IMR-90 (cell line): ENCODE results near the gene CFAP45. TPM values are rescaled to one million over a fixed set of nuclear protein-coding genes. Genes with fewer than 3 reads are reported as not detected.

Experiments
- ATAC-seq: fragments of 200-7000 bp; cut with Tn5 transposase; 2 replicates; pipeline ENCODE4 v1.9.1; 2020; ENCODE audit warnings: low read depth, mild to moderate bottlenecking, moderate library complexity
- BruUV-seq: library from RNA; stranded (reverse); fragments of 400-500 nt; replicated peaks from 2 replicates; lab custom pipeline; 2021; lab: Mats Ljungman, UMichigan
- CTCF ChIA-PET: fragments of 300-600 bp; formaldehyde crosslinking; extraction: SDS; loops from one replicate; lab custom pipeline; 2021; ENCODE audit warnings: antibody characterized with exemption; lab: Yijun Ruan, JAX
- POLR2A ChIA-PET: fragments of 300-600 bp; sonication (Branson Sonifier 250); formaldehyde crosslinking; loops from one replicate; lab custom pipeline; 2022; ENCODE audit warnings: antibody characterized with exemption; ENCODE audit not compliant: unreplicated experiment; lab: Charles Lee
- DNase-seq: peaks from one replicate; pipeline ENCODE4 v3.0.0; 2013
- H2AFZ ChIP-seq: replicated peaks from 2 replicates; pipeline ENCODE3; 2013; ENCODE audit warnings: low read length, mild to moderate bottlenecking; ENCODE audit not compliant: poor library complexity
- H2AK5ac ChIP-seq: 2 replicates; pipeline ENCODE4 v1.6.1; 2013; ENCODE audit warnings: low read depth, low read length, inconsistent platforms
- H2AK9ac ChIP-seq: replicated peaks from 2 replicates; pipeline ENCODE3; 2013; ENCODE audit warnings: mild to moderate bottlenecking, low read depth, low read length, moderate library complexity; ENCODE audit not compliant: poor library complexity
- H2BK120ac ChIP-seq: 2 replicates; pipeline ENCODE4 v1.6.1; 2013; ENCODE audit warnings: low read depth, low read length, inconsistent platforms
- H2BK15ac ChIP-seq: 3 replicates; pipeline ENCODE4 v1.6.1; 2013; ENCODE audit warnings: low read depth, low read length, inconsistent platforms
- H2BK20ac ChIP-seq: 2 replicates; pipeline ENCODE4 v1.6.1; 2013; ENCODE audit warnings: low read depth, mild to moderate bottlenecking, inconsistent platforms, low read length, moderate library complexity
- H2BK5ac ChIP-seq: 2 replicates; pipeline ENCODE4 v1.6.1; 2013; ENCODE audit warnings: mild to moderate bottlenecking, low read depth, low read length, inconsistent platforms; ENCODE audit not compliant: poor library complexity, severe bottlenecking
- H3K14ac ChIP-seq: replicated peaks from 2 replicates; pipeline ENCODE4 v1.6.1; 2013; ENCODE audit warnings: low read depth, low read length, inconsistent platforms
- H3K18ac ChIP-seq: 2 replicates; pipeline ENCODE4 v1.6.1; 2013; ENCODE audit warnings: low read depth, low read length, control low read depth
- H3K23ac ChIP-seq: 2 replicates; pipeline ENCODE4 v1.6.1; 2013; ENCODE audit warnings: low read depth, low read length, inconsistent platforms
- H3K27ac ChIP-seq: 2 replicates; pipeline ENCODE4 v1.5.1; 2013; ENCODE audit warnings: mild to moderate bottlenecking, control low read depth, low read length; ENCODE audit not compliant: insufficient read depth
- H3K27me3 ChIP-seq: 2 replicates; pipeline ENCODE4 v1.6.1; 2013; ENCODE audit warnings: low read length; ENCODE audit not compliant: control insufficient read depth, insufficient read depth
- H3K36me3 ChIP-seq: 2 replicates; pipeline ENCODE4 v1.6.1; 2013; ENCODE audit warnings: low read length, mixed read lengths; ENCODE audit not compliant: control insufficient read depth, insufficient read depth
- H3K4ac ChIP-seq: 2 replicates; pipeline ENCODE4 v1.6.1; 2013; ENCODE audit warnings: low read depth, low read length, inconsistent platforms
- H3K4me1 ChIP-seq: 2 replicates; pipeline ENCODE4 v1.6.1; 2013; ENCODE audit warnings: low read length, mixed read lengths; ENCODE audit not compliant: control insufficient read depth, insufficient read depth
- H3K4me2 ChIP-seq: 2 replicates; pipeline ENCODE4 v1.6.1; 2013; ENCODE audit warnings: low read depth, mild to moderate bottlenecking, control low read depth, low read length, moderate library complexity
- H3K4me3 ChIP-seq: 2 replicates; pipeline ENCODE4 v1.5.1; 2013; ENCODE audit warnings: low read depth, mild to moderate bottlenecking, control low read depth, low read length, moderate library complexity; ENCODE audit not compliant: insufficient read depth
- H3K56ac ChIP-seq: 2 replicates; pipeline ENCODE4 v1.6.1; 2013; ENCODE audit warnings: low read length, inconsistent platforms; ENCODE audit not compliant: insufficient read depth; ENCODE audit errors: extremely low read depth
- H3K79me1 ChIP-seq, 2 experiments: 2 replicates each; pipeline ENCODE4 v1.6.1; 2013; ENCODE audit warnings: low read length in 2 of 2, inconsistent platforms in 1 of 2, low read depth in 1 of 2
- H3K9ac ChIP-seq: 2 replicates; pipeline ENCODE4 v1.6.1; 2013; ENCODE audit warnings: low read depth, low read length, control low read depth
- H3K9me1 ChIP-seq: 2 replicates; pipeline ENCODE4 v1.6.1; 2013; ENCODE audit warnings: low read length, inconsistent platforms; ENCODE audit not compliant: insufficient read depth
- H3K9me3 ChIP-seq: 2 replicates; pipeline ENCODE4 v1.6.1; 2013; ENCODE audit warnings: low read length; ENCODE audit not compliant: control insufficient read depth, insufficient read depth
- H4K20me1 ChIP-seq: 2 replicates; pipeline ENCODE4 v1.6.1; 2013; ENCODE audit warnings: low read length, inconsistent platforms; ENCODE audit not compliant: insufficient read depth
- H4K5ac ChIP-seq: 2 replicates; pipeline ENCODE4 v1.6.1; 2013; ENCODE audit warnings: mild to moderate bottlenecking, low read depth, low read length, control low read depth
- H4K8ac ChIP-seq, 2 experiments: 2 replicates each; pipeline ENCODE4 v1.6.1; 2013; ENCODE audit warnings: low read depth in 2 of 2, low read length in 2 of 2, control low read depth in 1 of 2, inconsistent platforms in 1 of 2
- H4K91ac ChIP-seq: 2 replicates; pipeline ENCODE4 v1.6.1; 2013; ENCODE audit warnings: low read depth, low read length, inconsistent platforms; ENCODE audit not compliant: insufficient read depth
- BHLHE40 ChIP-seq: fragments of 150-350 bp; IDR thresholded peaks from 2 replicates; pipeline ENCODE4 v1.6.1; 2016; ENCODE audit warnings: mild to moderate bottlenecking, low read depth, low read length
- CHD1 ChIP-seq: IDR thresholded peaks from 2 replicates; pipeline ENCODE4 v1.6.1; 2012; ENCODE audit warnings: low read depth, low read length, improper control_type of control experiment
- CTCF ChIP-seq: conservative IDR thresholded peaks from 2 replicates; pipeline ENCODE4 v1.5.1; 2012; ENCODE audit warnings: mild to moderate bottlenecking, low read depth, low read length, improper control_type of control experiment
- ELK1 ChIP-seq: fragments of 150-350 bp; IDR thresholded peaks from 2 replicates; pipeline ENCODE4 v1.6.1; 2016; ENCODE audit warnings: low read depth, mild to moderate bottlenecking, low read length, moderate library complexity, borderline replicate concordance
- MAFK ChIP-seq: IDR thresholded peaks from 2 replicates; pipeline ENCODE4 v1.6.1; 2012; ENCODE audit warnings: low read depth, low read length, improper control_type of control experiment
- NFE2L2 ChIP-seq: fragments of 150-350 bp; IDR thresholded peaks from 2 replicates; pipeline ENCODE4 v1.6.1; 2016; ENCODE audit warnings: low read depth, mild to moderate bottlenecking, low read length
- POLR2A ChIP-seq: IDR thresholded peaks from 2 replicates; pipeline ENCODE4 v1.6.1; 2012; ENCODE audit warnings: mild to moderate bottlenecking, low read depth, low read length
- RCOR1 ChIP-seq: IDR thresholded peaks from 2 replicates; pipeline ENCODE4 v1.6.1; 2012; ENCODE audit warnings: mild to moderate bottlenecking, low read length, improper control_type of control experiment; ENCODE audit not compliant: insufficient replicate concordance
- RFX5 ChIP-seq: IDR thresholded peaks from 2 replicates; pipeline ENCODE4 v1.8.0; 2012; ENCODE audit warnings: low read depth, mild to moderate bottlenecking, low read length, moderate library complexity
- SMC3 ChIP-seq: fragments of 150-350 bp; IDR thresholded peaks from 2 replicates; pipeline ENCODE4 v1.6.1; 2016; ENCODE audit warnings: low read depth, mild to moderate bottlenecking, antibody characterized with exemption, low read length, moderate library complexity
- USF2 ChIP-seq: fragments of 150-350 bp; IDR thresholded peaks from 2 replicates; pipeline ENCODE4 v1.6.1; 2017; ENCODE audit warnings: mild to moderate bottlenecking, antibody characterized with exemption, low read length, low read depth
- WGBS, 2 experiments: methylation state at CpG; one replicate each; pipeline versions ENCODE4 v1.1.5 to v1.1.7; 2013; ENCODE audit warnings: missing lambda C conversion rate in 2 of 2; ENCODE audit not compliant: insufficient read length in 1 of 2; ENCODE audit errors: extremely low coverage in 2 of 2; 5-methylcytosine and 5-hydroxymethylcytosine counted together
- dilution Hi-C: fragments of 300-500 bp; cut with HindIII; formaldehyde crosslinking; loops from one replicate; pipeline ENCODE4 v1.14.3; 2018; ENCODE audit warnings: low sequenced_read_pairs; ENCODE audit not compliant: unreplicated experiment
- in situ Hi-C: fragments of 300-500 bp; cut with MboI; formaldehyde crosslinking; loops from 3 replicates; pipeline ENCODE4 v1.14.3; 2019; ENCODE audit warnings: low sequenced_read_pairs, inconsistent platforms, mixed read lengths
- intact Hi-C: fragments of 100-400 bp; cut with micrococcal nuclease; formaldehyde crosslinking; loops from 2 replicates; pipeline ENCODE4 v1.10.0; 2022
- polyA plus RNA-seq, 3 experiments: library from polyadenylated mRNA; depleted of rRNA; stranded (reverse); fragments of >200 nt; gene quantifications; 2 replicates each; pipeline ENCODE4 v1.2.3, GENCODE V29; 2012; ENCODE audit warnings: low replicate concordance in 1 of 3
- total RNA-seq: library from RNA; depleted of rRNA; stranded (reverse); fragments of >200 nt; gene quantifications from 2 replicates; pipeline ENCODE4 v1.2.3, GENCODE V29; 2012

CFAP45 gene
- total and polyA plus RNA-seq, 2 of the 4 experiments (the other 2 are of a cell fraction): 0.51 to 0.72 TPM

DNA sequence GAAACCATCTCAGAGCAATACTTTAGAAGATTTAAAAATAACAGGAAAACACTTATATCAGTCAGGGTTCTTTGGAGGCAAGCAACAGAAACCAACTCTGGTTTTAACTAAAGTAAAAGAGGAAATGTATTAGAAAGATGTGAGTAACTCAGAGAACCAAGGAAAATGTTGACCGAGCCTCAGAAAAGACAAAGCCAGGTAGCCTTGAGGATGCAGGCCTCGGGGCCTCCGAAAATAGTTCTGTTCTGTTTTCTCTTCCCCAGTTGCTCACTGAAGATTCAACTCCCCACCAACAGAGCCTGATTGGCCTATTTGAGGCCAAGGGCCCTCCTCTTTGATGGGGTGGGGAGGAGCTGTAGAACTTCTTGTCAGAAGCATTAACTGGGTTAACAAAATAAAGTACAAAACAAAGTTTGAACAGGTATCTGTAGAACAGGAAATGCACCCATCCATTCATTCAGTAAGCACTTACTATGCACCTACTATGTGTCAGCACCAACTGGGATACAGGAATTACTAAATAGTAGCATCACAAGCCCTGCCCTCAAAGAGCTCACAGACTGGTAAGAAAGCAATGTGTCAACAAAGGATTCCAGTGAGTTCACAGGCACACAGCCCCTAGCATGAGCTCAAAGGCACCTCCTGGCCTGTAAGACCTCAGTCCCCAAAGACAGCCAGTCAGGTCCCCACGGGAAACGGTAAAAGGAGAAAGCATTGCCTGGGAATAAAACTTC is 60.7 kb downstream of the CFAP45 start:
- Histone ChIP-seq H3K27ac (no peak overlapping the region), H3K18ac (no peak overlapping the region), H4K20me1 (no peaks in the 10 kb centered on the region), H2BK15ac (no peak overlapping the region), H3K79me1 (no peaks in the 10 kb centered on the region), H3K27me3 (no peaks in the 10 kb centered on the region; the same call in 1 of the 2 replicates), H3K4ac (no peak overlapping the region), H4K5ac (no peak overlapping the region), H3K4me1 (no peaks in the 10 kb centered on the region; the same call in 1 of the 2 replicates), H3K4me3 (no peak overlapping the region), H3K23ac (no peak overlapping the region), H2BK20ac (no peak overlapping the region), H3K9me3 (no peaks in the 10 kb centered on the region), H3K56ac (no peak overlapping the region), H2AFZ (no peak overlapping the region), H3K4me2 (no peak overlapping the region), H2BK5ac (no peak overlapping the region), H3K14ac (no peak overlapping the region), H2BK120ac (no peak overlapping the region), H3K36me3 (no peaks in the 10 kb centered on the region), H3K9me1 (peaks cover 2% of the 10 kb centered on the region; the same call in 1 of the 2 replicates), H2AK9ac (no peak overlapping the region), H3K9ac (no peak overlapping the region), H2AK5ac (no peak overlapping the region), H4K91ac (no peak overlapping the region), H4K8ac (no peak overlapping the region)
- WGBS, 2 experiments: no CpG with 5 or more reads among the region's 5 CpGs
- dilution Hi-C loops: no loop called here
- POLR2A ChIA-PET: no interaction called here
- BruUV-seq: no TSS peak
- intact Hi-C loops: loop anchor here (10.0 kb wide), 1 partner anchor 1546 kb away; no protein-coding TSS in a partner anchor
- DNase-seq (no peak), ATAC-seq (no peak)
- TF ChIP-seq RCOR1 (no peak), CHD1 (no peak), CTCF (no peak), MAFK (no peak), RFX5 (no peak), POLR2A (no peak), BHLHE40 (no peak), ELK1 (no peak), NFE2L2 (no peak), USF2 (no peak), SMC3 (no peak)
- CTCF ChIA-PET: no interaction called here
- in situ Hi-C loops: no loop called here
